GM13976 (cell line): ENCODE measurements around the gene CD151.

Experiments used
- DNase-seq: peaks from one replicate; pipeline ENCODE4 v3.0.0; 2012; ENCODE audit warnings: low spot score
- CTCF ChIP-seq: IDR thresholded peaks from 2 replicates; pipeline ENCODE4 v1.5.1; 2012; ENCODE audit warnings: borderline replicate concordance, mild to moderate bottlenecking; ENCODE audit not compliant: insufficient read depth; ENCODE audit errors: extremely low read depth, missing control alignments, control extremely low read depth
- in situ Hi-C: fragments of 300-500 bp; cut with MboI; formaldehyde crosslinking; loops from one replicate; pipeline ENCODE4 v1.12.0; 2022; ENCODE audit warnings: low sequenced_read_pairs, mixed read lengths, inconsistent platforms; ENCODE audit not compliant: unreplicated experiment

CD151 gene

GRCh38 chr11:789943-790342, 42.8 kb upstream of the CD151 start, which contains the start of gene CEND1:
CEND1 (minus strand) TSS chr11:790090; CDS start chr11:788576, 1,514 bp downstream.
- no peak for TF ChIP-seq CTCF
- DNase-seq, result peak; percentile 83
- in situ Hi-C loops, result no loop called here

DNA sequence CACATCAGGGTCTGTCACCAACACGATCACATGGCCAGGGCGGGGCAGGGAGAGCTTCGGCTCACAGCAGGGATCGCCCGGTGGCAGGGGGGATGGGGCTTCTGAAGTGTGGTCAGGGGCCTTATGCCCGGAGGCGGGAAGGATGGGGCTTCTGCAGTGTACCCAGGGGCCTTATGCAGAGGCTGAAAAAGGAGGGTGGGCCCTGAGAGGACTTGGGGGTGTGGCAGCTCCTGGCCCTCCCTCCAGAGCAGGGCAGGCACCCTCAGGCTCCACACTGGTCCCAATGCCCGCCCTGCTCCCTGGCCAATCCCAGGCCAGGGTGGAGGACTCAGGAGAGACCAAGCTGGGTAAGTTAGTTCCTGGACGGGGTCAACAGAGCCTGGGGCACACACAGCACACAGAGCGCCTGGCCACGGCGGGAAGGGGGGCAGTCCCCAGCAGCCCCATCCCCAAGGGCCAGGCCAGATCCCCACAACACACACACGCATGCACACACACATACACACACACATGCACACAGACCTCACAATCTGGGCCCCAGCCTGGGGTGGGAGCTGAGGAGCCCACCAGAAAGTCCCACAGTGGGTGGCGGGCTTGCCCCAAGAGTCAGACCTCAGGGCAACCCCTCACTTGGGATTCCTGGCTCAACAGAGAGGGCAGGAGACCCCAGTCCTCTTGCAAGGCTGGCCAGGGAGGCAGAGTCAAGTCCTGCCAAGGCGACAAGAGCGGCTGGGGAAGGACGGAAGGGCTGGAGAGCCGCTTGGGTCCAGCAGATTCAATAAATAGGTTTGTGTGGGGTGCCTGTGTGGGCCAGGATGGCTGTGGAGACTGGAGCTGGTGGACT, 41.8 kb upstream of the CD151 start:
- no peak for DNase-seq
- in situ Hi-C loops, result no loop called here
- TF ChIP-seq CTCF, result no peak

- in situ Hi-C loops, result no loop called here
- DNase-seq, result no peak
- no peak for TF ChIP-seq CTCF
Measured at GRCh38 chr11:791658-792534, 40.9 kb upstream of the CD151 start.

- no peak for DNase-seq
- no peak for TF ChIP-seq CTCF
- in situ Hi-C loops, result no loop called here
Measured at GRCh38 chr11:792535-792821, 40.3 kb upstream of the CD151 start.

DNA sequence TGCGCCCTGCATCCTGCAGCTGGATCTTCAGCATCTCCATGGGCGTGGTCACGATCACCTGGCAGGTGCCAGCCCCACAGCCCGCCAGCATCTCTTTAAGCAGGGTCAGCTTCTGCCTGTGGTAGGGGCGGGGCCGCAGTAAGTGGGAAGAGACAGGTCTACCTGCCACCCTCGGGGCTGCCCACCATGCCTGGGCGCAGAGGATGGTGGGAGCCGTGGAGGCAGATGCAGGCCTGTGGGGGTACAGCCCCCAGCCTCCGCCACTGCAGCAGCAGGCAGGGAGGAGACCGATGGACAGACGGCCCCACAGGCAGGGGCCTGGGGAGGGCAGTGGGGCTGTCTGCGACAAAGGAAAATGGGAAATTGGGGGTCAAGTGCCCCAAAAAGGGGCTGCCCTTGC, 39.9 kb upstream of the CD151 start:
- no peak for TF ChIP-seq CTCF
- DNase-seq, result no peak
- in situ Hi-C loops, result no loop called here

DNA sequence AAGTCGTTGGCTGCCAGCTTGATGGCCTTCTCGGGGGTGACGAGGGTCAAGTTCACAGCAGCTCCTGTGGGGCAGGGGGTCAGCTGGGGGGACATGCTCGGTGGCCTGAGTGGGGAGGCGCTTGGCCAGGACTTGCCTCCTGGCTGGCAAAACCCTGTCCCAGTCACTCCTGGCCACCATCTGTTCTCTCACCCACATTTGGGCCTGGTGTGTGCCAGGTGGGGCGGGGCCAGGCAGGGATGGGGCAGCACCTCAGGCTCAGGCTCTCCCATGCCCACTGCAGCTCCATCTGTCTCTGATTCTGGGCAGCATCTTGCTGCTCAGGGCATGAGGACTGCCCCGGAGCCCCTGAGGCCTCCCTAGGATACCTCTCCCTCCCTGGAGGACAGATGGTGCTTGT, 39.2 kb upstream of the CD151 start:
- DNase-seq, result no peak
- no peak for TF ChIP-seq CTCF
- in situ Hi-C loops, result no loop called here
